Measurements from ENCODE around the gene TRABD.

TRABD gene

GRCh38 chr22:50205781-50206569 is 20.3 kb downstream of the TRABD start:
- DNase-seq: no peak

- DNase-seq: no peak
These were observed 20.9 kb downstream of the TRABD start for GRCh38 chr22:50206599-50206998.

- no peak for DNase-seq
These were observed 21.8 kb downstream of the TRABD start for GRCh38 chr22:50207383-50208140.

GRCh38 chr22:50208430-50208938 is 22.8 kb downstream of the TRABD start:
- no peak for DNase-seq

GRCh38 chr22:50208939-50209892 is 23.5 kb downstream of the TRABD start:
- DNase-seq: no peak

- peak in 1 of 2 experiments; percentile 17 for DNase-seq
These were observed 24.2 kb downstream of the TRABD start for GRCh38 chr22:50209893-50210292.

GRCh38 chr22:50210378-50211139 is 24.8 kb downstream of the TRABD start:
- DNase-seq: no peak

- no peak for DNase-seq
These were observed 25.4 kb downstream of the TRABD start for GRCh38 chr22:50211147-50211546.

- no peak for DNase-seq
These were observed 27.6 kb downstream of the TRABD start for GRCh38 chr22:50213263-50213662.

GRCh38 chr22:50215297-50216054 is 29.8 kb downstream of the TRABD start:
- no peak for DNase-seq

- no peak for DNase-seq
These were observed 30.5 kb downstream of the TRABD start for GRCh38 chr22:50216055-50216683.

GRCh38 chr22:50216684-50217520 is 31.2 kb downstream of the TRABD start:
- DNase-seq: no peak

- DNase-seq: no peak
These were observed 31.9 kb downstream of the TRABD start for GRCh38 chr22:50217543-50218152.

- DNase-seq: no peak
These were observed 32.7 kb downstream of the TRABD start for GRCh38 chr22:50218153-50218995.

- DNase-seq: no peak
These were observed 33.4 kb downstream of the TRABD start for GRCh38 chr22:50218996-50219727.

- no peak for DNase-seq
These were observed 34.3 kb downstream of the TRABD start for GRCh38 chr22:50219800-50220602.
